Erythroblast (primary cell): ENCODE data around the gene MLST8.

Experiments used
- GATA1 ChIP-seq: IDR thresholded peaks from 2 replicates; pipeline ENCODE4 v1.6.1; 2011; ENCODE audit warnings: low read depth, mild to moderate bottlenecking, control low read depth, low read length, moderate library complexity
- POLR2A ChIP-seq: IDR thresholded peaks from 2 replicates; pipeline ENCODE4 v1.6.1; 2011; ENCODE audit warnings: mild to moderate bottlenecking, low read length

GRCh38 chr16:2243781-2244180 is 38.5 kb downstream of the MLST8 start:
- TF ChIP-seq POLR2A, result no peak
- no peak for TF ChIP-seq GATA1
